ENCODE data around the gene PLEKHO2. TPM values are rescaled to one million over a fixed set of nuclear protein-coding genes. Genes with fewer than 3 reads are reported as not detected.

The PLEKHO2 gene
- total and polyA plus RNA-seq, 9 donors: 11.6 to 18.3 (median 15.2) TPM

DNA sequence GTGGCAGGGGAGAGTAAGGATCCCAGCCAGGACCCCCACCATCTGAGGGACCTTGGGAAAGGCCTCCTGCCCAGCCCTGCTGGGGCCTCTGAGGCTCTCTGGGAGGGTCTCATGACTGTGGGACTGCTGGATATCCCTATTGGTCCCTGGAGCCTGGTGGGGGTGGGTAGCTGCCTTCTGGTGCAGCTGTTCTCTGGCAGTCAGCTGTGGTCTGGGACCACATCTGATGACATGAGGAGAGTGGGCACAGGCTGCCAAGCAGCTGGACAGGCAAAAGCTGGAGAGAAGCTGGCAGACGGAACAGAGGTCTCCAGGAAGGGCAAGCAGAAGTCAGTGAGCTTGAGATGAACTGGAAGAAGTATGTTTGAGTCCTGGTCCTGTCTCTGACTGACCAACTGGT, 22.4 kb downstream of the PLEKHO2 start:
- H3K27ac ChIP-seq (ENCODE audit: low read length): peak overlapping the region; percentile 75
- H3K4me1 ChIP-seq (ENCODE audit: control insufficient read depth, insufficient read depth, low read length): peaks cover 67% of the 10 kb centered on the region
- peak; percentile 90 for DNase-seq
- H3K36me3 ChIP-seq (ENCODE audit: control insufficient read depth, insufficient read depth, low read length): peaks cover 67% of the 10 kb centered on the region
- H3K9me3 ChIP-seq (replicated peaks; ENCODE audit: control insufficient read depth, low read depth, low read length): no peaks in the 10 kb centered on the region
- H3K4me3 ChIP-seq (ENCODE audit: low read length): no peak overlapping the region
- no peaks in the 10 kb centered on the region for H3K27me3 ChIP-seq (ENCODE audit: control insufficient read depth, insufficient read depth, low read length)
- 71% methylated on average over 1 of the region's 1 CpG for WGBS (ENCODE audit: insufficient coverage)

DNA sequence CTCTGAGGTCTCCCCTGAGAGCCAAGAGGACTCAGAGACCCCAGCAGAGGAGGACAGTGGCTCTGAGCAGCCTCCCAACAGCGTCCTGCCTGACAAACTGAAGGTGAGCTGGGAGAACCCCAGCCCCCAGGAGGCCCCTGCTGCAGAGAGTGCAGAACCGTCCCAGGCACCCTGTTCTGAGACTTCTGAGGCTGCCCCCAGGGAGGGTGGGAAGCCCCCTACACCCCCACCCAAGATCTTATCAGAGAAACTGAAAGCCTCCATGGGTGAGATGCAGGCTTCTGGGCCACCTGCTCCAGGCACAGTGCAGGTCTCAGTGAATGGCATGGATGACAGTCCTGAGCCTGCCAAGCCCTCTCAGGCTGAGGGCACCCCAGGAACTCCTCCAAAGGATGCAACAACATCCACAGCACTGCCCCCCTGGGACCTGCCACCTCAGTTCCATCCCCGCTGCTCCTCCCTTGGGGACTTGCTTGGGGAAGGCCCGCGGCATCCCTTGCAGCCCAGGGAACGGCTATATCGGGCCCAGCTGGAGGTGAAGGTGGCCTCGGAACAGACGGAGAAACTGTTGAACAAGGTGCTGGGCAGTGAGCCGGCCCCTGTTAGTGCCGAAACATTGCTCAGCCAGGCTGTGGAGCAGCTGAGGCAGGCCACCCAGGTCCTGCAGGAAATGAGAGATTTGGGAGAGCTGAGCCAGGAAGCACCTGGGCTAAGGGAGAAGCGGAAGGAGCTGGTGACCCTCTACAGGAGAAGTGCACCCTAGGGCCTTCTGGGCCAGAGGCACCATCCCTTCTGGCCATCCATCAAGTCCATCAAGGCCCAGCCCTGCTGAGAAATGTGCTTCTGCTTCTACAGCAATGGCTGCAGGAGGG, 23.6 kb downstream of the PLEKHO2 start:
- H3K36me3 ChIP-seq (ENCODE audit: control insufficient read depth, insufficient read depth, low read length): peaks cover 55% of the 10 kb centered on the region
- WGBS (ENCODE audit: insufficient coverage): 64% methylated on average over 11 of the region's 12 CpGs

DNA sequence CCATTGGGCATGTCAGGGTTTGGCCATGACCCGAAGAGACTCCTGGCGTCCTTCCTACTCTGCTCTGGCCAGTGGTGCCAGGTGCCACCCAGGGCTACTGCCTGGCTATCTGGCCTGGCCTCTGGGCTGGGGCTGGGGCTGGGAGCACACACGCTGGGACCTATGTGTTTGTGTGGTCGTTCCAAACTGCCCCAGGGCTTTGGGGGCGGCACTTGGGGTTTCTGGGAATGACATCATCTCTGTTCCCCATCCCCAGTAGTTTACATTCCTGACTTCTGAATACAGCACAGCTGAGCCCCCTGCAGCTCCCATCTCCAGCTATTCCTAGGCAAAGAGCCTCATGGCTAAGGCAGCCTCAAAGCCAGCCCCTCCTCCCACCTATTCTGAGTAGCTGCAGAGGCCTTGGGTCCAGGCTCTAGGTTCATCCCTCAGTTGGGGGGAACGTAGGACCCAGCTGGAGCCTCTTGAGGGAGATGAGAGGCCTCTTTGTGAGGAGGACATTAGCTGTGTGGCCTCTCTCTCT, 24.3 kb downstream of the PLEKHO2 start:
- Histone ChIP-seq H3K4me3 (ENCODE audit: low read length) (no peak overlapping the region), H3K36me3 (ENCODE audit: control insufficient read depth, insufficient read depth, low read length) (peaks cover 48% of the 10 kb centered on the region), H3K9me3 (replicated peaks; ENCODE audit: control insufficient read depth, low read depth, low read length) (no peaks in the 10 kb centered on the region), H3K4me1 (ENCODE audit: control insufficient read depth, insufficient read depth, low read length) (peaks cover 60% of the 10 kb centered on the region), H3K27ac (ENCODE audit: low read length) (peak overlapping the region; percentile 31), H3K27me3 (ENCODE audit: control insufficient read depth, insufficient read depth, low read length) (no peaks in the 10 kb centered on the region)
- WGBS (ENCODE audit: insufficient coverage): 52% methylated on average over 3 of the region's 6 CpGs
- peak; percentile 40 for DNase-seq

More for the DNA sequence above, 23.6 kb downstream of the PLEKHO2 start:
- Histone ChIP-seq H3K9me3 (replicated peaks; ENCODE audit: control insufficient read depth, low read depth, low read length) (no peaks in the 10 kb centered on the region), H3K27me3 (ENCODE audit: control insufficient read depth, insufficient read depth, low read length) (no peaks in the 10 kb centered on the region), H3K4me3 (ENCODE audit: low read length) (no peak overlapping the region), H3K27ac (ENCODE audit: low read length) (peak overlapping the region; percentile 25), H3K4me1 (ENCODE audit: control insufficient read depth, insufficient read depth, low read length) (peaks cover 67% of the 10 kb centered on the region)
- DNase-seq: no peak

DNA sequence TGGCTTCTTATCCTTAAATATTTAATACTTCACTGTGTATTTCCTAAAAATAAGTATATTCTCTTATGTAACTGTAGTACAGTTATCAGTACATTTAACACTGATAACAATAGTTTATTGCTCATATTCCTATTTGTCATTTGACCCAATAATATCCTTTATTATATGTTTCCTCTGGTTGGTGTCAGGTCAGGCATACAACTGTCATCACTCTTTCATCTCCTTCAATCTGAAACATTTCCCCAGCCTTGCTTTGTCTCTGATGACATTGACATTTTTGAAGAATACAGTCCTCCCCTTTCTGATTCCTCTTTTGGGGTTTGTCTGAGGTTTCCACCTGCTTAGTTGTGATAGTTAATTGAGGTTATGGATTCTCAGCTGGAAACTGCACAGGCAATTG, 27.8 kb downstream of the PLEKHO2 start:
- no peak for DNase-seq
- Histone ChIP-seq H3K9me3 (replicated peaks; ENCODE audit: control insufficient read depth, low read depth, low read length) (no peaks in the 10 kb centered on the region), H3K4me1 (ENCODE audit: control insufficient read depth, insufficient read depth, low read length) (peaks cover 45% of the 10 kb centered on the region), H3K36me3 (ENCODE audit: control insufficient read depth, insufficient read depth, low read length) (peaks cover 33% of the 10 kb centered on the region), H3K27ac (ENCODE audit: low read length) (peak overlapping the region; percentile 17), H3K27me3 (ENCODE audit: control insufficient read depth, insufficient read depth, low read length) (no peaks in the 10 kb centered on the region), H3K4me3 (ENCODE audit: low read length) (no peak overlapping the region)

DNA sequence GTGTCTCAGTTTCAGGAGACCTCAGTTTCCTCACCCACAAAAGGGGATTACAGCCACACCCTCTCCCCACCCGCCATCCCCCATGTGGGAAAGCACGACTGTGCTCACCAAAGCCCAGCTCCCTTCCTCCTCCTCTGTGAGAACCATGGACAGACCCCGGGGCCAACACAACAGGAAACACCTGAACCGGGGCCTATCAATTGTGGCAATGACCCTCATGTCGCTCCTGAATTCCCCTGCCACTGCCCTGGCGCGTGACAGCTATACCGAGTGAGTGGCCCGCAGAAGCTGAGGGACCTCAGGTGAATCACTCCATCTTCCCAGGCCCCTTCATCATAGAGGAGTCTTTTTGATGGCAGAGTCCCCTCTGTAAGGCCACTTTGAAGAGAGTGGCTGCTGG, 28.6 kb downstream of the PLEKHO2 start:
- Histone ChIP-seq H3K27me3 (ENCODE audit: control insufficient read depth, insufficient read depth, low read length) (no peaks in the 10 kb centered on the region), H3K4me3 (ENCODE audit: low read length) (no peak overlapping the region), H3K36me3 (ENCODE audit: control insufficient read depth, insufficient read depth, low read length) (peaks cover 26% of the 10 kb centered on the region), H3K27ac (ENCODE audit: low read length) (peak overlapping the region; percentile 25), H3K4me1 (ENCODE audit: control insufficient read depth, insufficient read depth, low read length) (peaks cover 39% of the 10 kb centered on the region), H3K9me3 (replicated peaks; ENCODE audit: control insufficient read depth, low read depth, low read length) (no peaks in the 10 kb centered on the region)
- 60% methylated on average over 5 of the region's 9 CpGs for WGBS (ENCODE audit: insufficient coverage)
- DNase-seq: no peak

DNA sequence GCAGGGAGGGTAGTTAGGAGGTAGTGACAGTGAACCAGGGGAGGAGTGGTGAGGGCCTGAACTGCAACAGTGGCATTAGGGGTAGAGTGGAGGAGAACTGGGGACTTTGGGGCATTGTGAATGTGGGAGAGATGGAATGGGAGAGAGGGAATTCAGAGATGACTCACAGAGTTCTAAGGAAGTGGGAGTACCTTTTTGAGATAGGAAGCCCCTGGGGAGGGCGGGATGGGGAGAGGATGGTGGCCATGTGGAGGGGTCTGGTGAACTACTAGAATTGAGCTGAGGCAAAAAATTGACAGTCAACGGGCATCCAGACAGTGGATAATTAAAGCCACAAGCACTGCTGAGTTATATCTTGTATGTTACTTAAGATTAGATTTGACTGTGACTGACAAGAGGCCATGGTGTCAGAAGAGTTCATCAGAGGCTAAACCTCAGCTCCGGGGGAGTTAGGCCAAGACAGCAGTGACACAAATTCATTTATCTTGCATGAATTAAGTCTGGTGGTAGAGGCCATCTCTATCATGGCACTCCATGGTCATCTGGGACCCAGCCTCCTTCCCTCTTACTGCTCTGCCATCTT, 34.0 kb downstream of the PLEKHO2 start:
- H3K4me1 ChIP-seq (ENCODE audit: control insufficient read depth, insufficient read depth, low read length): peaks cover 29% of the 10 kb centered on the region
- H3K36me3 ChIP-seq (ENCODE audit: control insufficient read depth, insufficient read depth, low read length): no peaks in the 10 kb centered on the region
- H3K27me3 ChIP-seq (ENCODE audit: control insufficient read depth, insufficient read depth, low read length): no peaks in the 10 kb centered on the region
- no peak overlapping the region for H3K27ac ChIP-seq (ENCODE audit: low read length)
- 87% methylated on average over 2 of the region's 3 CpGs for WGBS (ENCODE audit: insufficient coverage)
- no peaks in the 10 kb centered on the region for H3K9me3 ChIP-seq (replicated peaks; ENCODE audit: control insufficient read depth, low read depth, low read length)
- H3K4me3 ChIP-seq (ENCODE audit: low read length): no peak overlapping the region
- no peak for DNase-seq

DNA sequence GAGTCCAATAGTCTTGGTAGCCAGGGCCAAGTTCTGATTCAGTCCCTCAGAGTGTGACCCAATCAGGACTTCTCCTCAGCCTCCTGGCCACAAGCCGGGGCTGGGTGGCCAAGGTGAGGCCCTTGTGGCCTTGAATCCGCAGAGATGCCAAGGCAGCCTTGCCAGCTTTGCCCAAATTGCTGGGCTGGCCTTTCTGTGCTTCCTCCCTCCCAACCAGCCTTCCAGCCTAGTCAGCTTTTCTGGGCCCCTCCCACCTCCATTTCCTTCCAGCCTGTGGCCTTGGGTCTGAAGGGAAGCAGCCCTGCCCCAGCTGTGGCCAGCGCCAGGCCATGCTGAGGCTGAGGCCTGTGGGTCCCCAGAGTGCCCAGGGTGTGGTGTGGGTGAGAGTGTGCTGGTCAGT, 35.7 kb downstream of the PLEKHO2 start:
- 67% methylated on average over 3 of the region's 3 CpGs for WGBS (ENCODE audit: insufficient coverage)
- peak; percentile 83 for DNase-seq
- H3K27ac ChIP-seq (ENCODE audit: low read length): peak overlapping the region; percentile 85

DNA sequence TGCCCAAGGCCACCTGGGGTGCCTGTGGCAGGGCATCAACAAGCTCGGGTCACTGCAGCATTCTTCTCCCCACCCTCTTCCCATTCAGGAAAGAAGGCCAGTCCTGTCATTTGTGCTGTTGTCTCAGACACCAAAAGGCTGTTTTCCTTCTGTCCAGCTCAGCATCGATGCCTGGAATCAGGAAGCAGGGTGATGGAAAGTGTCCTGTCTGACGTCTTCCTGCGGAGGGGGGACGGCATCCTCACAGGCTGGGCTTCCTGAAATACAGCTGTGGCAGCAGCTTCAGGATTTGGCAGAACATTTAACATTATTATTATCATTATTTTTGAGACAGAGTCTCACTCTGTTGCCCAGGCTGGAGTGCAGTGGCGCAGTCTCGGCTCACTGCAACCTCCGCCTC, 37.0 kb downstream of the PLEKHO2 start:
- Histone ChIP-seq H3K36me3 (ENCODE audit: control insufficient read depth, insufficient read depth, low read length) (no peaks in the 10 kb centered on the region), H3K4me3 (ENCODE audit: low read length) (no peak overlapping the region), H3K27ac (ENCODE audit: low read length) (peak overlapping the region; percentile 85), H3K27me3 (ENCODE audit: control insufficient read depth, insufficient read depth, low read length) (no peaks in the 10 kb centered on the region), H3K9me3 (replicated peaks; ENCODE audit: control insufficient read depth, low read depth, low read length) (no peaks in the 10 kb centered on the region), H3K4me1 (ENCODE audit: control insufficient read depth, insufficient read depth, low read length) (peaks cover 30% of the 10 kb centered on the region)
- 49% methylated on average over 3 of the region's 8 CpGs for WGBS (ENCODE audit: insufficient coverage)
- peak; percentile 81 for DNase-seq

More for the DNA sequence above, 35.7 kb downstream of the PLEKHO2 start:
- Histone ChIP-seq H3K36me3 (ENCODE audit: control insufficient read depth, insufficient read depth, low read length) (no peaks in the 10 kb centered on the region), H3K9me3 (replicated peaks; ENCODE audit: control insufficient read depth, low read depth, low read length) (no peaks in the 10 kb centered on the region), H3K27me3 (ENCODE audit: control insufficient read depth, insufficient read depth, low read length) (no peaks in the 10 kb centered on the region), H3K4me3 (ENCODE audit: low read length) (no peak overlapping the region), H3K4me1 (ENCODE audit: control insufficient read depth, insufficient read depth, low read length) (peaks cover 34% of the 10 kb centered on the region)

DNA sequence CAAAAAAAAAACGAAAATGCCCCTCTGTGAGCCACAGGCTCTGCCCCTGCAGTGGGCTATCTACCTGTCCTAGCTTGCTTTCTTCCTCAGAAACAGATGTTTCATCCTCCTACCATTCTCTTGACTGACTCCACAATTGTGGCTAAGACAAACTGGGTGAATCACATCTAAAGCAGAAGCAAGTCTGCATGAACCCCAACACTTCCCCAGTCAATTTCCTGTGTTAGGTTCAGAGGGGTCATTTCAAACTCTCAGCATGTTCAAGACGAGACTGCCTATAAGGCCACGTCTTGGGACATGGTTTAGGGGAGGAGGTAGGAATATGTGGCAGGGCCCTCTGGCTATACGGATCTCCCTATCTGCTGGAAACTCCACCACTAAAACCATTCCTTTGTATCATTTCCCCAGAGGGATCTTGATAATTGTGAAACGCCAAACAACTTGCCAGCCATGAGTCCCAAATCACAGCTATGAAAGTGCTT, 41.4 kb downstream of the PLEKHO2 start:
- Histone ChIP-seq H3K27me3 (ENCODE audit: control insufficient read depth, insufficient read depth, low read length) (no peaks in the 10 kb centered on the region), H3K9me3 (replicated peaks; ENCODE audit: control insufficient read depth, low read depth, low read length) (no peaks in the 10 kb centered on the region), H3K27ac (ENCODE audit: low read length) (peak overlapping the region; percentile 73), H3K36me3 (ENCODE audit: control insufficient read depth, insufficient read depth, low read length) (no peaks in the 10 kb centered on the region), H3K4me1 (ENCODE audit: control insufficient read depth, insufficient read depth, low read length) (peaks cover 20% of the 10 kb centered on the region), H3K4me3 (ENCODE audit: low read length) (no peak overlapping the region)
- DNase-seq: peak; percentile 63
- 29% methylated on average over 1 of the region's 5 CpGs for WGBS (ENCODE audit: insufficient coverage)

DNA sequence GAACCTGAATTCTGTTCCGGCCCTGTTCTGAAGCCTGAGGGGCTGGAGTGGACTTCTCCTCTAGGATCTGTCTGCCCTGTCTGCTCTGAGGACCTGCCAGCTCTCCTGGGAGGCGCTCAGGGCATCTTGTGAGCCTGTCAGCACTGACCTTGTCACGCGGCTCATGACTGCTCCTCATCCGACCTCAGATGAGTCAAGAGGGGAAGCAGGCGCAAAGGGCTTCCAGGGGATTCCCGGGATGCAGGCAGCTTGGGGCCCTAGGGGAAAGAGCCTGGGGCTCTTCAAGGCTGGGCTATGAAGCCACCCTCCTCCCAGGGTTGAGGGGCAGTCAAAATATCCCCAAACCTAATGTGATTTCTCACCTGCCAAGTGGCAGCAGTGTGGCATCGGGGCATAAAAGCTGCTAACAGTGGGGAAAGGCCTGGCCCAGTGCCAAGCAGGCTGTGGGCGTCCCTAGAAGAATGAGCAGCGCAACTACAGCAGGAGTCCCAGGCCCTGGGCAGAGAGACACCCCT, 42.3 kb downstream of the PLEKHO2 start:
- Histone ChIP-seq H3K27ac (ENCODE audit: low read length) (peak overlapping the region; percentile 73), H3K36me3 (ENCODE audit: control insufficient read depth, insufficient read depth, low read length) (no peaks in the 10 kb centered on the region), H3K4me3 (ENCODE audit: low read length) (no peak overlapping the region), H3K4me1 (ENCODE audit: control insufficient read depth, insufficient read depth, low read length) (peaks cover 17% of the 10 kb centered on the region), H3K27me3 (ENCODE audit: control insufficient read depth, insufficient read depth, low read length) (no peaks in the 10 kb centered on the region), H3K9me3 (replicated peaks; ENCODE audit: control insufficient read depth, low read depth, low read length) (no peaks in the 10 kb centered on the region)
- peak; percentile 76 for DNase-seq
- WGBS (ENCODE audit: insufficient coverage): 34% methylated on average over 9 of the region's 10 CpGs

Data from muscle of leg (tissue), 11 donors.